GM10248 (cell line): ENCODE results near the gene MMAB.

Experiments used
- CTCF ChIA-PET: fragments of 300-600 bp; sonication (Branson Sonifier 250); formaldehyde crosslinking; extraction: SDS; loops from one replicate; lab custom pipeline; 2021; ENCODE audit warnings: antibody characterized with exemption; lab: Yijun Ruan, JAX
- POLR2A ChIA-PET: fragments of 350-650 bp; sonication (Branson Sonifier 250); formaldehyde crosslinking; extraction: SDS; loops from one replicate; lab custom pipeline; 2020; ENCODE audit warnings: antibody characterized with exemption; lab: Yijun Ruan, JAX
- DNase-seq: peaks from one replicate; pipeline ENCODE4 v3.0.0; 2012; ENCODE audit errors: extremely low spot score
- TF ChIP-seq, protein P1 (sequence below): IDR thresholded peaks from 2 replicates; pipeline ENCODE4 v1.5.1; 2012; ENCODE audit warnings: mild to moderate bottlenecking, low read depth; ENCODE audit errors: extremely low read depth, missing control alignments, control extremely low read depth

The MMAB gene

DNA sequence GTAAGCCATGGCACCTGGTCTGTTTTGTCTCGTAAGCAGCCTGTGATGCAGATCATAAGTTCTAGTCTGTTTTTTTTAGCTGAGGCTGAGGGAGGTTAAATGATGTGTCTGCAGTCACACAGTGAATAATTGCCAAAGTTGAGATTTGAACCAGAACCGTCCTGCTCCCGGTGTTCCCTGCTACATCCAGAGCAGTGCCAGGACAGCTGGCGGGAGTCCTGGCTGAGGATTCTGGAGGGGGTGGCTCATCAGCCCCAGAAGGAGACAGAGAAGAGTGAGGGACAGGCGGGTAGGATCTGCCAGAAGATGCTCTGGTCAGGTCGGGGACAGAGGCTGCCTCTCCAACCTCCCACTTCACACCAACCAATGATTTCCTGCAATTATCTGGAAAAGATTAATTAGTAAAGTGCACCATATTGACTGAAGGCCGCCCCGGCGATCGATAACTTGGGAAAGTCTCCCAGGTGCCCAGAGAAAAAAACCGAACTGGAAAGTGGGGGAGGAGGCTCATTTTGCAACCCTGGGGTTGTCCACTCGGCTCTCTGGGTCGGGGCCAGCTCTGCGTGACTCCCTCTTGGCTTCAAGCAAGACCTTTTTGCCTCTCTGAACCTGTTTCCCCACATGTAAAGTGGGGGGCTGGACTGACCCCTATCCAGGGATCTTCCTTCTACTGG, 42.4 kb upstream of the MMAB start:
- POLR2A ChIA-PET, result no interaction called here
- TF ChIP-seq, protein P1, sequence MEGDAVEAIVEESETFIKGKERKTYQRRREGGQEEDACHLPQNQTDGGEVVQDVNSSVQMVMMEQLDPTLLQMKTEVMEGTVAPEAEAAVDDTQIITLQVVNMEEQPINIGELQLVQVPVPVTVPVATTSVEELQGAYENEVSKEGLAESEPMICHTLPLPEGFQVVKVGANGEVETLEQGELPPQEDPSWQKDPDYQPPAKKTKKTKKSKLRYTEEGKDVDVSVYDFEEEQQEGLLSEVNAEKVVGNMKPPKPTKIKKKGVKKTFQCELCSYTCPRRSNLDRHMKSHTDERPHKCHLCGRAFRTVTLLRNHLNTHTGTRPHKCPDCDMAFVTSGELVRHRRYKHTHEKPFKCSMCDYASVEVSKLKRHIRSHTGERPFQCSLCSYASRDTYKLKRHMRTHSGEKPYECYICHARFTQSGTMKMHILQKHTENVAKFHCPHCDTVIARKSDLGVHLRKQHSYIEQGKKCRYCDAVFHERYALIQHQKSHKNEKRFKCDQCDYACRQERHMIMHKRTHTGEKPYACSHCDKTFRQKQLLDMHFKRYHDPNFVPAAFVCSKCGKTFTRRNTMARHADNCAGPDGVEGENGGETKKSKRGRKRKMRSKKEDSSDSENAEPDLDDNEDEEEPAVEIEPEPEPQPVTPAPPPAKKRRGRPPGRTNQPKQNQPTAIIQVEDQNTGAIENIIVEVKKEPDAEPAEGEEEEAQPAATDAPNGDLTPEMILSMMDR, result no peak
- CTCF ChIA-PET, result interaction anchor here (1.8 kb wide), 1 partner anchor 11 kb away, joined by 7 read pairs; no protein-coding TSS in a partner anchor
- no peak for DNase-seq

DNA sequence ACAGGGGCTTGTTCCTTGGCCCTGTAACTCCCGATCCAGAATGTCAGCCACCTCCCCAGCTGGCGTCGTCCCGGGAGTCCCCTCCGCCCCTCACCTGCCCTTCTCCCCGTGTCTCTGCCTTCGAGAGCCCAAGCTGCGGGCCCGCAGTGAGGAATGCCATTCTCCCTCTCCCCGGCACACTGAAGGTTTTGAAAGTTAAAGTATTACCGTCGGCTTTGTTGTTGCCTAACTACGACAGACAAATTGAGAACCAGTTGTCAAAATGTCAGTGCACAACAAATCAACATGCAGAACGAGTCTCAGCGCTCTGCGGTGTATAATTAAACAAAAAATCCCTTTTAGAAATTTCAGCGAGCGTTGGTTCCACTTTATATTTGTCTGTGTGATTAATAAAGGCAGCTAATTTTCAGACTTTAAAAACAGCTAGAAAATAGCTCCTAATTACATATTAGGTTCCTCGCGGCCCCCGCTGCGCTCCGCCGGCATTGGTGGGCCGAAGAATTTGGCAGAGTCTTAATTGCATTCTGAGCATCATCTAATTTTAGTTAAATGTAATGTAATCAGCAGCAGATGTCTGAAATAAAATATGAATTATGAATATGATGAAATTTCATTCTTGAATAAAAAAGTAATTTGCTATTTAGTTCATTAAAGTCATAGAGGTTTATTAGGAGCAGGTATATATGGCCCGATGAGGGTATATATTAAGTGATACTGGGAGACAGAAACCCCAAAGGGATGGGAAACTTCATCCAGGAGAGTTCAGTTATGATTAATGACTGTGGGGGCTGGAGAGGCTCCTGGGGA, 40.5 kb upstream of the MMAB start:
- no peak for DNase-seq
- CTCF ChIA-PET, result interaction anchor here (1.8 to 7.1 kb wide), 2 partner anchors 9 to 16 kb away, joined by 7 to 41 read pairs; no protein-coding TSS in a partner anchor
- POLR2A ChIA-PET, result no interaction called here
- TF ChIP-seq, protein P1, result no peak

DNA sequence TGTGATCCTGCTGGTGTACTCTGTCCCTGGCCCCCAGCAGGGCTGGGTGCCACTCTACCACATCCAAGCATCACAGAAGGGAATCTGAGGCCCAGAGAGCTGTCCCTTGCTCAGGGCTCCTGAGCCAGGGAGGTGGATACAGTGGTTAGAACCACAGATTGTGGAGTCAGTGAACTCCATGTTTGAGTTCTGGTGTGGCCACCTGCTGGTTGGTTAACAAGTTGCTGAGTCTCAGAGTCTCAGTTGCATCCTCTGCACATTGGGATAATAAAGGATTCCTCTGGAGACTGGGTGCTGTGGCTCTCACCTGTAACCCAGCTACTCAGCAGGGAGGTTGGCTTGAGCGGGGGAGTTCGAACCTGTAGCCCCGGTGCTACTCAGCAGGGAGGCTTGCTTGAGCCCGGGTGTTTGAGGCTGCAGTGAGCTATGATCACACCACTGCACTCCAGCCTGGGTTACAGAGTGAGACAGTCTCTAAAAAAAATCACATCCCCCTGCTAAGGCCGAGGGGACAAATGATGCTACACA, 39.7 kb upstream of the MMAB start:
- no peak for DNase-seq
- TF ChIP-seq, protein P1, result no peak
- ChIA-PET CTCF (interaction anchor here (7.1 kb wide), 1 partner anchor 15 kb away, joined by 41 read pairs; no protein-coding TSS in a partner anchor), POLR2A (no interaction called here)

DNA sequence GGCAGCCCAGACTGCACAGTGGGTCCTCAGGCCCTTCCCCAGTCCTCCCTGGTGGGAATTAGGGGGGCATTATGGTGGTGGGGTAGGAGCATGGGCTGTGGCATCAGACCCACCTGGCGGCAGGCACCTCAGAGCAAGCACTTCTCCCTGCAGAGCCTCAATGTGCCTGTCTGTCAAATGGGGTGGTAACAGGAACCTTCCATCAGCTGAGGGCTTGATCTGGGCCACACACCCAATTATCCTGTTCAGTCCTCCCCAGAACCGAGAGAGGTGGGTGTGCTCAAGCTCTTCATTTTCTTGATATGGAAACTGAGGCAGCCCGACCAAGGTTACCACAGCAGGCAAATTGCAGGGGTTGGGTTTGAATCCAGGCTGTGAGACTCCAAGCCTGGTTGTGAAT, 38.7 kb upstream of the MMAB start:
- DNase-seq, result no peak
- ChIA-PET CTCF (interaction anchor here (7.1 kb wide), 1 partner anchor 14 kb away, joined by 41 read pairs; no protein-coding TSS in a partner anchor), POLR2A (no interaction called here)
- TF ChIP-seq, protein P1, result no peak

DNA sequence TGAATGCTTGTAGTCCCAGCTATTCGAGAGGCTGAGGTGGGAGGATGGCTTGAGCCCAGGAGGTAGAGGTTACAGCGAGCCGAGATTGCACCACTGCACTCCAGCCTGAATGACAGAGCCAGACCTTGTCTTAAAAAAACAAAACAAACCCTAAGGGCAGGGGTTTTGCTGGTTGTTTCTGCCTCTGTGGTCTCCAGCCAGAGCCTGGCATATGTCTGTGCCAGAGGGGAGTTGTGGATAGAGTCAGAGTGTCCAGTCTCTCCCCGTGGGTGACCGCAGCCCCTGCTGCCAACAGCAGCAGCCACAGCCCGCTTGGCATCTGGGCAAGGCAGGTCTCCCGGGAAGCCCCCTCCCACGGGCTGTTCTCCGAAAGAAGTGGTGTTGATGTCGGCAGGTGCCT, 37.9 kb upstream of the MMAB start:
- TF ChIP-seq, protein P1, result no peak
- CTCF ChIA-PET, result interaction anchor here (1.2 to 7.1 kb wide), 2 partner anchors 13 to 808 kb away, joined by 3 to 41 read pairs; no protein-coding TSS in a partner anchor
- POLR2A ChIA-PET, result no interaction called here
- no peak for DNase-seq

DNA sequence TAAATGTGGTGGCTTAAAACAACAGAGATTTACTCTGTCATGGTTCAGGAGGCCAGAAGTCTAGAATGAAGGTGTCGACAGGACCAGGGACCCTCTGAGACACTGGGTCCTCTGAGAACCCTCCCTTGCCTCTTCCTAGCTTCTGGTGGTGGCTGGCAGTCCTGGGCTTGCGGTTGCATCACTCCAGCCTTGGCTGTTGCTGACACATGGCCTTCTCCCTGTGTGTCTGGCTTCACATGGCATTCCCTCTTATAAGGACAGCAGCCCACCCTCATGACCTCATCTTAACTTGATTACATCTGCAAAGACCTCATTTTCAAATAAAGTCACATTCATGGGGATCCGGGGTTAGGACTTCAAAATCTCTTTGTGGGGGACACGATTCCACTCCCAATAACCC, 37.2 kb upstream of the MMAB start:
- ChIA-PET POLR2A (no interaction called here), CTCF (interaction anchor here (1.2 to 7.1 kb wide), 2 partner anchors 12 to 807 kb away, joined by 3 to 41 read pairs; no protein-coding TSS in a partner anchor)
- TF ChIP-seq, protein P1, result no peak
- no peak for DNase-seq
